BLaER1 (cell line): ENCODE measurements around the gene LPP.
"Not testable (repeated sequence)": the region's sequence is repeated elsewhere in the genome, so short reads cannot be mapped to it uniquely, and the experiment has no call there.

Experiments
- H3K27ac ChIP-seq: shearing (Covaris generic); formaldehyde crosslinking; 2 replicates; pipeline ENCODE4 v1.8.1; 2022
- H3K27me3 ChIP-seq: shearing (Covaris generic); formaldehyde crosslinking; 2 replicates; pipeline ENCODE4 v1.8.1; 2022
- H3K36me3 ChIP-seq: shearing (Covaris generic); formaldehyde crosslinking; 2 replicates; pipeline ENCODE4 v1.8.1; 2022
- H3K4me1 ChIP-seq: shearing (Covaris generic); formaldehyde crosslinking; 2 replicates; pipeline ENCODE4 v1.8.1; 2022
- H3K4me2 ChIP-seq: shearing (Covaris generic); formaldehyde crosslinking; 2 replicates; pipeline ENCODE4 v1.8.1; 2022
- H3K4me3 ChIP-seq: shearing (Covaris generic); formaldehyde crosslinking; 2 replicates; pipeline ENCODE4 v1.8.1; 2022
- H3K9ac ChIP-seq: shearing (Covaris generic); formaldehyde crosslinking; 2 replicates; pipeline ENCODE4 v1.8.1; 2022
- H3K9me3 ChIP-seq: shearing (Covaris generic); formaldehyde crosslinking; 2 replicates; pipeline ENCODE4 v1.8.1; 2022
- H4K20me1 ChIP-seq: shearing (Covaris generic); formaldehyde crosslinking; 2 replicates; pipeline ENCODE4 v1.8.1; 2022
- Cebpa-rat ChIP-seq: shearing (Covaris generic); IDR thresholded peaks from 2 replicates; pipeline ENCODE4 v1.8.1; 2022

Gene LPP

GRCh38 chr3:188434594-188434993 is 280.6 kb downstream of the LPP start:
- no peak overlapping the region for H3K27ac ChIP-seq

GRCh38 chr3:188435266-188435665 is 281.3 kb downstream of the LPP start:
- no peak overlapping the region for H3K4me2 ChIP-seq
- TF ChIP-seq Cebpa-rat, result no peak

More at GRCh38 chr3:188434594-188434993, 280.6 kb downstream of the LPP start:
- Histone ChIP-seq H3K4me3 (no peak overlapping the region), H3K4me2 (no peak overlapping the region), H3K36me3 (no peaks in the 10 kb centered on the region), H4K20me1 (no peaks in the 10 kb centered on the region), H3K9me3 (no peaks in the 10 kb centered on the region; the same call in 1 of the 2 replicates), H3K4me1 (peaks cover 74% of the 10 kb centered on the region), H3K9ac (no peak overlapping the region), H3K27me3 (no peaks in the 10 kb centered on the region)
- TF ChIP-seq Cebpa-rat, result no peak

GRCh38 chr3:188437926-188438325 is 284.0 kb downstream of the LPP start:
- peaks cover 14% of the 10 kb centered on the region; the same call in 1 of the 2 replicates for H3K9me3 ChIP-seq
- peak overlapping the region; percentile 78 for H3K4me2 ChIP-seq
- no peaks in the 10 kb centered on the region for H3K27me3 ChIP-seq
- H3K36me3 ChIP-seq, result peaks cover 2% of the 10 kb centered on the region; the same call in 1 of the 2 replicates
- no peaks in the 10 kb centered on the region for H4K20me1 ChIP-seq
- H3K4me1 ChIP-seq, result peaks cover 74% of the 10 kb centered on the region
- no peak overlapping the region for H3K4me3 ChIP-seq
- no peak overlapping the region for H3K9ac ChIP-seq
- no peak for TF ChIP-seq Cebpa-rat
- no peak overlapping the region for H3K27ac ChIP-seq

More at GRCh38 chr3:188435266-188435665, 281.3 kb downstream of the LPP start:
- Histone ChIP-seq H3K36me3 (no peaks in the 10 kb centered on the region), H3K27ac (no peak overlapping the region), H3K4me1 (peaks cover 74% of the 10 kb centered on the region), H3K9ac (no peak overlapping the region), H3K9me3 (no peaks in the 10 kb centered on the region; the same call in 1 of the 2 replicates), H3K4me3 (no peak overlapping the region), H4K20me1 (no peaks in the 10 kb centered on the region), H3K27me3 (no peaks in the 10 kb centered on the region)

- H3K4me2 ChIP-seq, result peak overlapping the region; percentile 78
- no peak for TF ChIP-seq Cebpa-rat
- H4K20me1 ChIP-seq, result no peaks in the 10 kb centered on the region
- peak overlapping the region; percentile 34; the same call in 1 of the 2 replicates for H3K4me3 ChIP-seq
- peaks cover 66% of the 10 kb centered on the region for H3K4me1 ChIP-seq
- H3K9me3 ChIP-seq, result peaks cover 22% of the 10 kb centered on the region; the same call in 1 of the 2 replicates
- H3K9ac ChIP-seq, result peak overlapping the region; percentile 43; the same call in 1 of the 2 replicates
- no peaks in the 10 kb centered on the region for H3K27me3 ChIP-seq
- peaks cover 10% of the 10 kb centered on the region; the same call in 1 of the 2 replicates for H3K36me3 ChIP-seq
- peak overlapping the region; percentile 77 for H3K27ac ChIP-seq
These were observed 285.1 kb downstream of the LPP start for GRCh38 chr3:188439080-188439479.

- Histone ChIP-seq H4K20me1 (no peaks in the 10 kb centered on the region), H3K4me1 (peaks cover 62% of the 10 kb centered on the region), H3K9me3 (peaks cover 32% of the 10 kb centered on the region; the same call in 1 of the 2 replicates), H3K27me3 (no peaks in the 10 kb centered on the region), H3K27ac (peak overlapping the region; percentile 77), H3K4me3 (no peak overlapping the region), H3K9ac (no peak overlapping the region), H3K4me2 (peak overlapping the region; percentile 78), H3K36me3 (peaks cover 17% of the 10 kb centered on the region; the same call in 1 of the 2 replicates)
- TF ChIP-seq Cebpa-rat, result no peak
These were observed 286.5 kb downstream of the LPP start for GRCh38 chr3:188440340-188440972.

- H3K9me3 ChIP-seq, result peaks cover 32% of the 10 kb centered on the region; the same call in 1 of the 2 replicates
- TF ChIP-seq Cebpa-rat, result no peak
- H3K27ac ChIP-seq, result peak overlapping the region; percentile 45; the same call in 1 of the 2 replicates
- no peaks in the 10 kb centered on the region for H4K20me1 ChIP-seq
- H3K4me1 ChIP-seq, result peaks cover 77% of the 10 kb centered on the region
- H3K4me2 ChIP-seq, result peak overlapping the region; percentile 42
- no peak overlapping the region for H3K4me3 ChIP-seq
- no peaks in the 10 kb centered on the region for H3K27me3 ChIP-seq
- peaks cover 17% of the 10 kb centered on the region; the same call in 1 of the 2 replicates for H3K36me3 ChIP-seq
- no peak overlapping the region for H3K9ac ChIP-seq
These were observed 288.5 kb downstream of the LPP start for GRCh38 chr3:188442430-188442829.

GRCh38 chr3:188445175-188445574 is 291.2 kb downstream of the LPP start:
- peaks cover 65% of the 10 kb centered on the region for H3K4me1 ChIP-seq
- not testable (repeated sequence) for H3K4me2 ChIP-seq, H3K27ac ChIP-seq, H4K20me1 ChIP-seq, H3K4me3 ChIP-seq, H3K9ac ChIP-seq, H3K27me3 ChIP-seq
- H3K36me3 ChIP-seq, result peaks cover 17% of the 10 kb centered on the region; the same call in 1 of the 2 replicates
- peaks cover 32% of the 10 kb centered on the region; the same call in 1 of the 2 replicates for H3K9me3 ChIP-seq

GRCh38 chr3:188446014-188446413 is 292.1 kb downstream of the LPP start:
- no peaks in the 10 kb centered on the region for H3K27me3 ChIP-seq
- peak overlapping the region; percentile 71 for H3K4me2 ChIP-seq
- no peaks in the 10 kb centered on the region for H4K20me1 ChIP-seq
- no peak for TF ChIP-seq Cebpa-rat
- H3K9ac ChIP-seq, result peak overlapping the region; percentile 30; the same call in 1 of the 2 replicates
- H3K9me3 ChIP-seq, result peaks cover 32% of the 10 kb centered on the region; the same call in 1 of the 2 replicates
- no peak overlapping the region for H3K4me3 ChIP-seq
- peaks cover 57% of the 10 kb centered on the region for H3K4me1 ChIP-seq
- peak overlapping the region; percentile 58 for H3K27ac ChIP-seq
- H3K36me3 ChIP-seq, result peaks cover 17% of the 10 kb centered on the region; the same call in 1 of the 2 replicates

GRCh38 chr3:188446766-188447165 is 292.8 kb downstream of the LPP start:
- H4K20me1 ChIP-seq, result no peaks in the 10 kb centered on the region
- peak overlapping the region; percentile 71 for H3K4me2 ChIP-seq
- H3K4me1 ChIP-seq, result peaks cover 49% of the 10 kb centered on the region
- H3K36me3 ChIP-seq, result peaks cover 17% of the 10 kb centered on the region; the same call in 1 of the 2 replicates
- no peak for TF ChIP-seq Cebpa-rat
- H3K4me3 ChIP-seq, result no peak overlapping the region
- H3K27ac ChIP-seq, result peak overlapping the region; percentile 58; the same call in 1 of the 2 replicates
- H3K27me3 ChIP-seq, result no peaks in the 10 kb centered on the region
- peak overlapping the region; percentile 30; the same call in 1 of the 2 replicates for H3K9ac ChIP-seq
- H3K9me3 ChIP-seq, result peaks cover 25% of the 10 kb centered on the region; the same call in 1 of the 2 replicates

GRCh38 chr3:188448813-188449212 is 294.9 kb downstream of the LPP start:
- Histone ChIP-seq H3K9ac (no peak overlapping the region), H3K27ac (peak overlapping the region; percentile 53), H3K9me3 (peaks cover 10% of the 10 kb centered on the region; the same call in 1 of the 2 replicates), H3K4me3 (no peak overlapping the region), H3K4me1 (peaks cover 41% of the 10 kb centered on the region), H4K20me1 (no peaks in the 10 kb centered on the region), H3K36me3 (peaks cover 7% of the 10 kb centered on the region; the same call in 1 of the 2 replicates), H3K27me3 (no peaks in the 10 kb centered on the region), H3K4me2 (peak overlapping the region; percentile 46)
- TF ChIP-seq Cebpa-rat, result no peak
